Parathyroid adenoma (tissue), 2 donors: ENCODE data around the gene ZMYM4.

Source experiments
- H2AFZ ChIP-seq: fragments of 300-600 bp; sonication (generic); one replicate; pipeline ENCODE4 v1.7.0; 2017; ENCODE audit warnings: antibody characterized with exemption, mild to moderate bottlenecking
- H3K27ac ChIP-seq: fragments of 300-600 bp; sonication (generic); one replicate; pipeline ENCODE4 v1.7.0; 2017
- H3K27me3 ChIP-seq: fragments of 300-600 bp; sonication (generic); one replicate; pipeline ENCODE4 v1.7.0; 2017; ENCODE audit warnings: low read length; ENCODE audit not compliant: control insufficient read depth, insufficient read depth
- H3K36me3 ChIP-seq: fragments of 300-600 bp; sonication (generic); one replicate; pipeline ENCODE4 v1.7.0; 2017; ENCODE audit warnings: low read length; ENCODE audit not compliant: control insufficient read depth, insufficient read depth
- H3K4me1 ChIP-seq: fragments of 300-600 bp; sonication (generic); one replicate; pipeline ENCODE4 v1.7.0; 2017; ENCODE audit warnings: control low read depth
- H3K4me2 ChIP-seq: fragments of 300-600 bp; sonication (generic); one replicate; pipeline ENCODE4 v1.7.0; 2017; ENCODE audit warnings: low read length
- H3K4me3 ChIP-seq: fragments of 300-600 bp; sonication (generic); one replicate; pipeline ENCODE4 v1.7.0; 2017; ENCODE audit warnings: low read depth, low read length
- H3K79me2 ChIP-seq: fragments of 300-600 bp; sonication (generic); one replicate; pipeline ENCODE4 v1.7.0; 2017; ENCODE audit warnings: control low read depth
- H3K9ac ChIP-seq: fragments of 300-600 bp; sonication (generic); one replicate; pipeline ENCODE4 v1.7.0; 2017; ENCODE audit warnings: mild to moderate bottlenecking
- H3K9me3 ChIP-seq: fragments of 300-600 bp; sonication (generic); one replicate; pipeline ENCODE4 v1.7.0; 2017; ENCODE audit warnings: low read length; ENCODE audit not compliant: control insufficient read depth
- TF ChIP-seq, protein P1 (sequence below): fragments of 300-600 bp; sonication (generic); IDR thresholded peaks from one replicate; pipeline ENCODE4 v1.7.0; 2017; ENCODE audit warnings: antibody characterized with exemption, mild to moderate bottlenecking
- donor health status: primary hyperparathyroidism.

ZMYM4 gene

DNA sequence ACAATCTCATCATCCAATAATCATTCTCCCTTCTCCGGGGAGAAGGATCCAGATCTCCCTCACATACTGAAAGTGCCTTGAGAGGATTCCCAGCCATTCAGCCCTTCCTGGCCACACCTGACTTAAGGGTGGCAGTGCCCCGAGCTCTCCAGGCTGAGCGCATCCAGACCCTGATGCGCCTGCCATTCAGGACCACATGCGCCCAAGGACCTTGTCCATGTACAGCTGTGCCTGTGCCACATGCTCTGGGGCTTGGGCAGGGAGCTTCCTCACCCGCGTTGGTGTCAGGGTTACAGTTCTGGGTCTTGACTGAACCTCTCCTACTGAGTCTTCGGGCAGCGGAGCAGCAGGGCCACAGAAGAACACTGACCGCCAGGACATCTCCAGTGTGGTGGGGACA is 167.6 kb downstream of the ZMYM4 start:
- Histone ChIP-seq H3K36me3 (no peaks in the 10 kb centered on the region), H3K9ac (no peak overlapping the region), H3K4me1 (peaks cover 2% of the 10 kb centered on the region), H3K4me3 (no peak overlapping the region), H3K27ac (no peak overlapping the region), H3K9me3 (no peaks in the 10 kb centered on the region), H3K27me3 (no peaks in the 10 kb centered on the region), H3K79me2 (no peaks in the 10 kb centered on the region), H3K4me2 (no peak overlapping the region), H2AFZ (no peak overlapping the region)
- TF ChIP-seq, protein P1, sequence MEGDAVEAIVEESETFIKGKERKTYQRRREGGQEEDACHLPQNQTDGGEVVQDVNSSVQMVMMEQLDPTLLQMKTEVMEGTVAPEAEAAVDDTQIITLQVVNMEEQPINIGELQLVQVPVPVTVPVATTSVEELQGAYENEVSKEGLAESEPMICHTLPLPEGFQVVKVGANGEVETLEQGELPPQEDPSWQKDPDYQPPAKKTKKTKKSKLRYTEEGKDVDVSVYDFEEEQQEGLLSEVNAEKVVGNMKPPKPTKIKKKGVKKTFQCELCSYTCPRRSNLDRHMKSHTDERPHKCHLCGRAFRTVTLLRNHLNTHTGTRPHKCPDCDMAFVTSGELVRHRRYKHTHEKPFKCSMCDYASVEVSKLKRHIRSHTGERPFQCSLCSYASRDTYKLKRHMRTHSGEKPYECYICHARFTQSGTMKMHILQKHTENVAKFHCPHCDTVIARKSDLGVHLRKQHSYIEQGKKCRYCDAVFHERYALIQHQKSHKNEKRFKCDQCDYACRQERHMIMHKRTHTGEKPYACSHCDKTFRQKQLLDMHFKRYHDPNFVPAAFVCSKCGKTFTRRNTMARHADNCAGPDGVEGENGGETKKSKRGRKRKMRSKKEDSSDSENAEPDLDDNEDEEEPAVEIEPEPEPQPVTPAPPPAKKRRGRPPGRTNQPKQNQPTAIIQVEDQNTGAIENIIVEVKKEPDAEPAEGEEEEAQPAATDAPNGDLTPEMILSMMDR: no peak

- TF ChIP-seq, protein P1: no peak
- H3K27me3 ChIP-seq: no peaks in the 10 kb centered on the region
- no peak overlapping the region for H3K9ac ChIP-seq
- no peaks in the 10 kb centered on the region for H3K9me3 ChIP-seq
- H3K27ac ChIP-seq: no peak overlapping the region
- H3K36me3 ChIP-seq: no peaks in the 10 kb centered on the region
- H3K79me2 ChIP-seq: no peaks in the 10 kb centered on the region
- no peak overlapping the region for H3K4me3 ChIP-seq
- no peak overlapping the region for H2AFZ ChIP-seq
- no peak overlapping the region for H3K4me2 ChIP-seq
- peaks cover 2% of the 10 kb centered on the region for H3K4me1 ChIP-seq
These were observed 168.7 kb downstream of the ZMYM4 start for GRCh38 chr1:35437200-35437599.

- no peak overlapping the region for H3K4me3 ChIP-seq
- no peak overlapping the region for H3K27ac ChIP-seq
- no peak overlapping the region for H2AFZ ChIP-seq
- TF ChIP-seq, protein P1: no peak
- peaks cover 2% of the 10 kb centered on the region for H3K4me1 ChIP-seq
- no peaks in the 10 kb centered on the region for H3K36me3 ChIP-seq
- H3K9ac ChIP-seq: no peak overlapping the region
- no peak overlapping the region for H3K4me2 ChIP-seq
- no peaks in the 10 kb centered on the region for H3K79me2 ChIP-seq
- no peaks in the 10 kb centered on the region for H3K27me3 ChIP-seq
- H3K9me3 ChIP-seq: no peaks in the 10 kb centered on the region
These were observed 171.1 kb downstream of the ZMYM4 start for GRCh38 chr1:35439626-35440025.

DNA sequence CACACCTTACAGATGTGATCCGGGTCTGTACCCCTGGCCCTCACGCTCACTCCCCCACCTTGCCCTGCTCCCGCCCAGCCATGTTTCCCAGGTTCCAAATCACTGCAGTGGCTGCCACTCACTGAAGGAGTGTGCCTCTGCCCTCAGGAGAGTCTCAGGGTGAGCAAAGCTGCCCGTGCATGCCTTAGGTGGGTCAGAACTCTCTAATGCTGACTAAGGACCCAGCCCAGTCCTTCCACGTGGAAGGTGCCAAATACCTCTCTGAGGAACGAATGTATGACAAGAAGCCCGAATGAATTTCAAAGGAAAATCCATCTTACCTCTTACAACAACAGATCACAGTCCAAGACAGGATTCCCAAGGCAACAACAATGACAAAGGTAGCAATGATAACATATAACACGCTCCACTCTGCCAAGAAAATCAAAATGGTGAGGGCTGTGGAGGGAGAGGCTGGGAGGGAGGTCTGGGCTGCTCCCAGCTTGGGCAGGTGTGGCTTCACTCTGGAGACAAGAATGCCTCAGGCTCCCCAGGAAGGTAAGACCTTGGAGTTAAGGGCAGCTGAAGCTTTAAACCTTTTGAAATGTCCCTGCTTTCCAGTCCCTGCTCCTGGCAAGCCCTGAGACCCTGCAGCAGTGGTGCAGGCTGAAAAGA is 173.5 kb downstream of the ZMYM4 start:
- no peak overlapping the region for H3K4me2 ChIP-seq
- no peaks in the 10 kb centered on the region for H3K9me3 ChIP-seq
- peaks cover 2% of the 10 kb centered on the region for H3K4me1 ChIP-seq
- H3K27ac ChIP-seq: no peak overlapping the region
- H3K36me3 ChIP-seq: no peaks in the 10 kb centered on the region
- H3K79me2 ChIP-seq: no peaks in the 10 kb centered on the region
- H3K9ac ChIP-seq: no peak overlapping the region
- no peak overlapping the region for H3K4me3 ChIP-seq
- no peaks in the 10 kb centered on the region for H3K27me3 ChIP-seq
- H2AFZ ChIP-seq: no peak overlapping the region
- TF ChIP-seq, protein P1: no peak

DNA sequence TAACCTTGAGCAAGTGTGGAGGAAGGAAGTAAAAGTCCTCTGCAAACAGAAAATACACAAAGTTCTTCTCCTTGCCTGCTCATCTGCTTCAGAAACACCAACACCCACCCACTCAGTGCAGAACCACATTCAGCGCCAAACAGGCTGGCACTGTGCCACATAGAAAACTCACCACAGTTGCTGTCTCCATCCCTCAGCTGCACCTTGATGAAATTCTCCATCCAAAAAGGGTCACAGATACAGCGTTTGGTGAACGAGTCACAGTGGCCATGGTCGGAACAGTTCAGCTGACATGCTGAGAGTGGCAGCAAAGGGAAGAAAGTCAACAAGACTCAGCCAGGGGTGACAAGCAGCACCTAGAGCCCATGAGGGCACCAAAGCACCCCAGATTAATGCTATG is 174.2 kb downstream of the ZMYM4 start:
- H3K27me3 ChIP-seq: no peaks in the 10 kb centered on the region
- no peak overlapping the region for H3K4me2 ChIP-seq
- no peak overlapping the region for H3K4me3 ChIP-seq
- no peaks in the 10 kb centered on the region for H3K4me1 ChIP-seq
- H3K36me3 ChIP-seq: no peaks in the 10 kb centered on the region
- H2AFZ ChIP-seq: no peak overlapping the region
- no peaks in the 10 kb centered on the region for H3K79me2 ChIP-seq
- H3K27ac ChIP-seq: no peak overlapping the region
- H3K9me3 ChIP-seq: no peaks in the 10 kb centered on the region
- H3K9ac ChIP-seq: no peak overlapping the region
- TF ChIP-seq, protein P1: no peak
